COR-L47 (cell line): Measurements from ENCODE around the gene COL10A1.

Experiments used
- DNase-seq: peaks from one replicate; lab custom pipeline; 2025; lab: John Stamatoyannopoulos, UW

COL10A1 gene

DNA sequence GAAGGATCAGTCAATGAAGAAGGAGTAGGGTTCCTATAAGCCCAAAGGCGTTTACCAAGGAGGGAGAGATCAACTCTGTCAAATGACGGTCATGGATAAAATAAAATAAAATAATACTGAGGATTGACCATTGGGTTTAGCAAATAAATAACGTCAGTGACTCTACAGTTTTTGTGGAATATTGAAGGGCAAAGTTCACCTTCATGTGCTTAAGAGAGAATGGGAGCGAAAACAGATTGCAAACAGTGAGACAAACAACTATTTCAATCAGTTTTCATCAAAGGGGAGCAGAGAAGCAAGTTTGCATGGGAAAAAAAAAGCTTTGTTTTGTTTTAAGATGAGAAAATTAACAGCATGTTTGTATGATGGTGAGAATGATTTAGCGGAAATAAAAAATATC is 42.9 kb downstream of the COL10A1 start:
- no peak for DNase-seq

DNA sequence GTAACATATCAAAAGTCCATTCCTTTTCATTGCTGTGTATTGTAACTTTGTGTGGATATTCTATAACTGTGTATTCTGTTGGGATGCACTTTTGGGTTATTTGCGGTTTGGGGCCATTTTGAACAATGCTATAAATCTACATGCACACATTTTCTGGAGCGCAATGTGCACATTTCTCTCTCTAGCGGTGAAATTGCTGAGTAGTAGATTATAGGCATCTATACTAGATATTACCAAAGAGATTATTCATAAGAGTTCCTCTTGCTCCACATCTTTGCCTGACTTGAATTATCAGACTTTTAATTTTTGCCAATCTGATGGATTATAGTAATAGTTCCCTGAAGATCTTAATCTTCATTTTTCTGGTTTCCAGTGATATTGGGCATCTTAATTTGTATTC is 47.0 kb downstream of the COL10A1 start:
- no peak for DNase-seq

DNA sequence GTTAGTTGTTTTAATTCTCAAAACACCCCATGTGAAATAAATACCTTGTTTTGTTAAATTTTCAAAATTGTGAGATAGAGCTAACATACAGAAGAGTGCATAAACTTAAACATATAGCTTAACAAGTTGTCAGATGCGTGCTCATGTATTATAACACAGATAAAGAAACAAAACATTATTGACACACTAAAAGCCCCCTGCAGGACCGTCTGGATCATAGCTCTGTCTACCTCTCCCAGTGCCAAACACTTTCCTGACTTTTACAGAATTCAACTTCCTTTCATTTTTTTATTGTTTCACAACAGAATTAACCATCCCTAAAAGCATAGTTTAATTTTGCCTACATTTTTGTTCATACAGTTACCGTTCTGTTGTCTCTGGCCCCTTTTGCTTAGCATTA is 47.4 kb downstream of the COL10A1 start:
- DNase-seq, result no peak

DNA sequence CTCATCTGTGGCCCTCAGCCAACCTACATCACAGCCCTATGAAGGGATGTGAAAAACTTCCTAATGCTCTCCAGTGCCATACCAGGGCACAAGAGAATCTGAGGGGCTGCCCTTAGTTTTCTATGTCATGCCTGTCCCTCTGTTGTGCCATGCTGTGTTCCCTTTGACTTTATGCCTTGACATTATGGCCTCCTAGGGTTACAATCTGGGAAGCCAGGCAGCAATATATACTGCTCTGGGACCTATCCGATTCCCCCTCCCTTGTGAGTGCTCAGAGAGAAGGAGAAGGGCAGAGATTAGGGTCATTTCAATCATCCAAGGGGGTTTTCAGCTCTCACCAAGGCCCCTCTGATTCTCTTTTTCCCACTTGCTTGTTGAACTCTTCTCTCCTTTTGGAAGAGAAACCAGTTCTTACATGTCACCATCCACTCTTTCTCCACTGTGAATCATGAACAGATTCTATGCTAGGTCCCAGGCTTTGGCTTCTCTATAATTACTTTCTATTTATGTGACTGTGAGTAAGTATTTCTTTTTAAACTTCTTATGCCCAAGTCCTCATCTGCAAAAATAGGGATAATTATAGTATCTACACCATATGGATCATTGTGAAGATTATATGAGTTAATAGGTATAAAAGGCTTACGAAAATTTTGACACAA is 51.1 kb downstream of the COL10A1 start:
- no peak for DNase-seq

DNA sequence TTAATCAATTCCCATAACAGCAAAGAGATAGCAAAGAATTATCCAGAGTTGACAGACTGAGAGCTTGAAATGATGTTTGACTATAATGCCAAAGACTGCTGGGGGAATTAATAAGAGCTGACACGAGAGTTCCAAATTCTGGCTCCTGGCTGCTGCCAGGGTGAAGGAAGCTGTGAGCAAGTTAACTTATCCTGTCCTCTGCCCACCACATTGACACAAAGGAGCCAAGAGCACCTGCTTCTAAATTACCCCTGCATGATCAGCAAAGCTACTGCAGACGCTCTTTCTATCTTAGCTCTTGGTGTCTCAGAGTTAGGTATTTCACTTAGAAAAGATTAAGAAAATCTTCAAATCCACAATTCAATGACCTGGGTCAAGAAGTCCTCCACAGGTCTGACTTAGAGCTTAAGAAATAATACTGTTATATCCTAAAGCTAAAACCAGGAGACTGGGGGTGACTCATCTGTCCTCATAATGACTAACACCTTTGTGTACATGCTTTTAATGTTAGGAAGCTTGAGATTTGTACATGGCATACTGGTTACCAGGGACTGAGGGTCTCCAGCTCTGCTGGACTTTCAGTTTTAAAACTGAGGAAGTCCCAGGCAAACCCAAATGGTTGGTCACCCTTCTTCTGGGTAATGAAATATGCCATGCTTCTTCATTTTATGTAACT is 52.0 kb downstream of the COL10A1 start:
- no peak for DNase-seq

DNA sequence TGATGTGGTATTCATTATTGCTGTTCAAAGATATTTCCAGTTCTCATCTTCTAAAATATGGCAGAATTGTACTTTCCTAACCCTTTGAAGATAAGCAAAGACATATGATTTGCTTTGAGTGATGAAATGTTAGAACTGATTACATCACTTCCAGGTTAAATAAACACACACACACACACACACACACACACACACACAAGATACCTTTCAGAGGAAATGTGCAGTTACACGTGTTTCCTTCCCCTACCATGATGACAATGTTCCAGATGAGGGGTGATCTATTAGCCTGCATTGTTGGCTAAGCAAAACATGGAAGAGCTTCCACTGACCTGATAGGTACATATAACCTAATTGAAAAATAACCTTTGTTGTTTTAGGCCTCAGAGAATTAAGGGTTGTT is 53.6 kb downstream of the COL10A1 start:
- DNase-seq, result no peak

DNA sequence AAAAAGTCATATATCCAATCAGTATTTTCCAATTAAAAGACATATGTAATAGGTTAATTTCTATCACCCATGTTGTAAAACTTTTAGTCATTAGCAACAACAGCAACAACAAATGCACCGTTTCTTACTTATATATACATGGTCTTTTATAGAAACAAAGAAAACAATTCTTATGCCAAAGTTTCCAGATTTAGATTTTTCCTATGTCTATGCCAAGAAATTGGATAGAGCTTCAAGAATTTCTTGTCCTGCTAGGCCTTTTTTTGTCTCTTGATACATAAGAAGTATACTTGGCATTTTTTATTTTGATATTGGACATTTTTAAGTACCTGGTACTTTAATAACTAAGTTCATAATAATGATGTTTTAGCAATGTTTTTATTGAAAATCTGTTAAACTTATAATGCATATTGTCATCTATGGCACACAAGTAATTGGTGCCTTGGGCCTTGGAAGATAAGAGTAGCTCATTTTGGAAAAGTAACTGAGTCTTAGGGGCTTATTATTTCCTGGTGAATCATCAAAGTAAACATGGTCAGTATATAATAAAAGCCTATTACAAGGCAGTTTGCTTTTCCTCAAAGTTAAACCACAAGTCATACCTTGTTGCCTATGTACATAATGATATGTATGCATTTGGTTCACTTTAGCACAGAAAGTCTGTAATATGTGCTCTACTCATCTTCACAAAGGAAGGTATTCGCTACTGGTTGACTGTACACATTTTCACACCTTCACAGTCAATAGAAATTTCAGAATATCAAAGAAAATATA is 55.1 kb downstream of the COL10A1 start:
- no peak for DNase-seq

DNA sequence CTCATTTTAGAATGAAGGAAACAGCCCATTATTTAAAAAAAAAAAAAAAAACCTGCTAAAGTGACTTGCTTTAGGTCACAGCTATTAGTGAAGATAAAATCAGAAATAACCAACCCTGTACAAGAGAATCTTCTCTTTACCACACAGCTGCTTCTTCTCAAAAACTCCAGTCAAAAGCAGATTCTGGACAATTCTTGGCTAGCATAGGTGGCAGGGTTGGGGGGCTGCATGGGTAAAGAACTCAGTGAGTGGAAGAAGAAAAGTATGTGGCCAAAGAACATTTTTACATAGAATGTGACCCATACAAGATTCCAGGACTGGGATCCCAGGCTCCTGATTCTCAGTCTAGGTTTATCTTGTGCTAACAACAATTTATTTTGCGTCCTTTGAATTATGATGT is 55.8 kb downstream of the COL10A1 start:
- no peak for DNase-seq
